GM12878 (cell line): ENCODE results near the gene MSI2. TPM values are rescaled to one million over a fixed set of nuclear protein-coding genes. Genes with fewer than 3 reads are reported as not detected.
A peak's percentile ranks its signal among the peaks of the same experiment; 100 is the strongest.

Experiments
- ATAC-seq: fragments of 200-7000 bp; cut with Tn5 transposase; 3 replicates; pipeline ENCODE4 v1.9.1; 2020; ENCODE audit warnings: mild to moderate bottlenecking, moderate library complexity
- BruUV-seq: library from RNA; stranded (reverse); fragments of 400-500 nt; replicated peaks from 2 replicates; lab custom pipeline; 2021; lab: Mats Ljungman, UMichigan
- CTCF ChIA-PET: fragments of 300-600 bp; sonication (Branson Sonifier 250); formaldehyde crosslinking; extraction: SDS; loops from one replicate; lab custom pipeline; 2021; ENCODE audit warnings: inconsistent platforms; lab: Yijun Ruan, JAX
- POLR2A ChIA-PET: fragments of 350-600 bp; formaldehyde crosslinking; extraction: SDS; loops from one replicate; lab custom pipeline; 2021; ENCODE audit warnings: inconsistent platforms; lab: Charles Lee
- RAD21 ChIA-PET: fragments of 300-600 bp; sonication (Branson Sonifier 250); formaldehyde crosslinking; loops from one replicate; lab custom pipeline; 2023; ENCODE audit warnings: antibody characterized with exemption; ENCODE audit not compliant: unreplicated experiment; lab: Charles Lee
- SMC1A ChIA-PET: fragments of 300-600 bp; sonication (Branson Sonifier 250); formaldehyde crosslinking; loops from one replicate; lab custom pipeline; 2023; ENCODE audit not compliant: unreplicated experiment, uncharacterized antibody; lab: Charles Lee
- DNase-seq: peaks from one replicate; pipeline ENCODE4 v3.0.0-alpha.2; 2011; ENCODE audit warnings: low read depth, low spot score
- FAIRE-seq: peaks from 3 replicates; lab custom pipeline; 2011; peaks lifted over from hg19 to GRCh38; lab: Jason Lieb, UNC
- H2AFZ ChIP-seq: 2 replicates; pipeline ENCODE4 v1.6.0; 2011; ENCODE audit warnings: low read depth, low read length, control low read depth; ENCODE audit not compliant: control insufficient read depth
- H3K27ac ChIP-seq: 2 replicates; pipeline ENCODE4 v1.5.1; 2011; ENCODE audit warnings: control low read depth; ENCODE audit not compliant: control insufficient read depth, insufficient read depth
- H3K27me3 ChIP-seq, 2 experiments: replicated peaks in 1 of 2; 2 replicates each; pipeline versions ENCODE4 v1.6.0 to v1.6.1; 2011; ENCODE audit warnings: low read length in 1 of 2; ENCODE audit not compliant: control insufficient read depth in 2 of 2, insufficient read depth in 2 of 2
- H3K36me3 ChIP-seq, 2 experiments: 2 replicates each; pipeline ENCODE4 v1.5.1; 2011; ENCODE audit warnings: low read length in 1 of 2; ENCODE audit not compliant: control insufficient read depth in 2 of 2, insufficient read depth in 2 of 2
- H3K4me1 ChIP-seq: 2 replicates; pipeline ENCODE4 v1.6.1; 2011; ENCODE audit warnings: mild to moderate bottlenecking, low read length, moderate library complexity, mixed read lengths; ENCODE audit not compliant: control insufficient read depth, insufficient read depth
- H3K4me2 ChIP-seq: 2 replicates; pipeline ENCODE4 v1.6.0; 2011; ENCODE audit warnings: control low read depth; ENCODE audit not compliant: control insufficient read depth, insufficient read depth
- H3K4me3 ChIP-seq: fragments of 200-600 bp; sonication (generic); 2 replicates; pipeline ENCODE4 v1.5.1; 2016
- H3K79me2 ChIP-seq: 2 replicates; pipeline ENCODE4 v1.6.0; 2011; ENCODE audit warnings: low read length; ENCODE audit not compliant: control insufficient read depth, insufficient read depth
- H3K9ac ChIP-seq: 2 replicates; pipeline ENCODE4 v1.8.0; 2011; ENCODE audit warnings: low read length, control low read depth, mixed read lengths; ENCODE audit not compliant: control insufficient read depth, insufficient read depth
- H3K9me3 ChIP-seq: replicated peaks from 3 replicates; pipeline ENCODE4 v1.5.1; 2011; ENCODE audit warnings: mild to moderate bottlenecking, low read length; ENCODE audit not compliant: control insufficient read depth, insufficient read depth
- H4K20me1 ChIP-seq: 2 replicates; pipeline ENCODE4 v1.6.0; 2011; ENCODE audit not compliant: control insufficient read depth, insufficient read depth
- CHD4 ChIP-seq: fragments of 200-600 bp; sonication (generic); IDR thresholded peaks from 2 replicates; pipeline ENCODE4 v1.6.1; 2016; ENCODE audit warnings: mild to moderate bottlenecking
- DPF2 ChIP-seq: fragments of 450-650 bp; IDR thresholded peaks from 2 replicates; pipeline ENCODE4 v1.6.1; 2017; ENCODE audit warnings: mild to moderate bottlenecking
- HDGF ChIP-seq: fragments of 450-650 bp; IDR thresholded peaks from 2 replicates; pipeline ENCODE4 v1.6.1; 2016; ENCODE audit warnings: antibody characterized with exemption
- HSF1 ChIP-seq: fragments of 150-350 bp; IDR thresholded peaks from 2 replicates; pipeline ENCODE4 v1.6.1; 2014; ENCODE audit warnings: mild to moderate bottlenecking, low read depth, low read length
- KLF5 ChIP-seq: fragments of 450-650 bp; IDR thresholded peaks from 2 replicates; pipeline ENCODE4 v1.6.1; 2014; ENCODE audit warnings: mild to moderate bottlenecking; ENCODE audit not compliant: partially characterized antibody
- LARP7 ChIP-seq: fragments of 450-650 bp; IDR thresholded peaks from 2 replicates; pipeline ENCODE4 v1.6.1; 2017; ENCODE audit warnings: mild to moderate bottlenecking
- PKNOX1 ChIP-seq: fragments of 450-650 bp; IDR thresholded peaks from 2 replicates; pipeline ENCODE4 v1.6.1; 2016; ENCODE audit warnings: mild to moderate bottlenecking
- POU2F2 ChIP-seq: IDR thresholded peaks from 3 replicates; pipeline ENCODE4 v1.6.1; 2011; ENCODE audit warnings: low read depth, mild to moderate bottlenecking, low read length, borderline replicate concordance
- SMAD5 ChIP-seq: IDR thresholded peaks from 2 replicates; pipeline ENCODE4 v1.6.1; 2016; ENCODE audit warnings: antibody characterized with exemption, low read depth
- YY1 ChIP-seq: IDR thresholded peaks from 2 replicates; pipeline ENCODE4 v1.6.1; 2011; ENCODE audit warnings: low read depth, mild to moderate bottlenecking, low read length
- ZBTB40 ChIP-seq: fragments of 450-650 bp; IDR thresholded peaks from 2 replicates; pipeline ENCODE4 v1.6.1; 2016; ENCODE audit warnings: mild to moderate bottlenecking, moderate library complexity, borderline replicate concordance
- WGBS: methylation state at CpG from one replicate; pipeline ENCODE4 v1.1.6; 2016; ENCODE audit warnings: low lambda C conversion rate; ENCODE audit not compliant: insufficient replicate concordance, insufficient coverage; ENCODE audit errors: missing lambda C conversion rate; 5-methylcytosine and 5-hydroxymethylcytosine counted together
- in situ Hi-C: fragments of 300-500 bp; cut with MboI; formaldehyde crosslinking; loops from 9 replicates; pipeline ENCODE4 v1.14.3; 2018; ENCODE audit warnings: mixed read lengths
- intact Hi-C: fragments of 100-400 bp; cut with micrococcal nuclease; formaldehyde crosslinking; loops from one replicate; pipeline ENCODE4 v1.14.2; 2022; ENCODE audit not compliant: unreplicated experiment
- polyA plus RNA-seq, 11 experiments: library from polyadenylated mRNA; depleted of rRNA in 4 of 11; unstranded in 6 of 11; stranded (reverse) in 5 of 11; fragments of >200 nt; fragmentation: Nextera tagmentation in 4 of 11; fragmentation: Illumina TruSeq in 1 of 11; extraction: Ambion mirVana in 4 of 11; extraction: Trizol in 1 of 11; gene quantifications; 1 replicate in 1 of 11; 2 replicates in 10 of 11; pipeline versions ENCODE4 v1.2.1 to v1.2.3, GENCODE V29; 2011 to 2016; ENCODE audit warnings: inconsistent platforms in 2 of 11, missing spikeins in 2 of 11, low read depth in 1 of 11
- total RNA-seq, 4 experiments: library from RNA; depleted of rRNA in 3 of 4; stranded (reverse); fragments of >200 nt in 3 of 4; fragmentation: Illumina TruSeq in 1 of 4; extraction: Trizol in 1 of 4; gene quantifications; 2 replicates each; pipeline versions ENCODE4 v1.2.1 to v1.2.3, GENCODE V29; 2013 to 2021

The MSI2 gene
- total and polyA plus RNA-seq, 10 of the 15 experiments (the other 5 are each of a cell fraction or from before 2014, with no cell fraction given): 6.1 to 76.1 (median 42.0) TPM

- H3K4me1 ChIP-seq: peaks cover 17% of the 10 kb centered on the region
- ATAC-seq: no peak
- H3K27ac ChIP-seq: 0 out of 2 replicates have a peak overlapping the region, but pooled peaks have one; percentile 13
- ChIA-PET RAD21 (no interaction called here), SMC1A (no interaction called here), CTCF (interaction anchor here (1.2 kb wide), 1 partner anchor 12 kb away, joined by 3 read pairs; no protein-coding TSS in a partner anchor)
- H3K4me3 ChIP-seq: no peak overlapping the region
- no peak overlapping the region for H3K4me2 ChIP-seq
- BruUV-seq: no TSS peak
- in situ Hi-C loops: no loop called here
- no peaks in the 10 kb centered on the region for H3K9me3 ChIP-seq
- no peaks in the 10 kb centered on the region for H3K27me3 ChIP-seq
- H4K20me1 ChIP-seq: no peaks in the 10 kb centered on the region
- no peak for DNase-seq
- no peak for FAIRE-seq
- H3K79me2 ChIP-seq: peaks cover 12% of the 10 kb centered on the region
- no peak overlapping the region for H2AFZ ChIP-seq
- over 99% methylated on average over 6 of the region's 6 CpGs for WGBS
- no peak overlapping the region for H3K9ac ChIP-seq
- no peak for TF ChIP-seq LARP7
- peak; percentile 56 for TF ChIP-seq PKNOX1
- no peak for TF ChIP-seq DPF2
- TF ChIP-seq, all 136 proteins: peak for 1
- POLR2A ChIA-PET: interaction anchor here (1.4 kb wide), 1 partner anchor 20 kb away, joined by 3 read pairs; no protein-coding TSS in a partner anchor
- intact Hi-C loops: no loop called here
- H3K36me3 ChIP-seq: peaks cover 0 to 3% of the 10 kb centered on the region in 2 experiments; a peak in 3 of 4 replicates
Observed at GRCh38 chr17:57493625-57494024, 237.3 kb downstream of the MSI2 start.

- Histone ChIP-seq H3K9me3 (no peaks in the 10 kb centered on the region), H3K36me3 (peaks cover 0 to 3% of the 10 kb centered on the region in 2 experiments; a peak in 2 of 4 replicates), H3K79me2 (peaks cover 10% of the 10 kb centered on the region), H3K27ac (no peak overlapping the region), H3K4me1 (peaks cover 17% of the 10 kb centered on the region), H3K27me3 (no peaks in the 10 kb centered on the region), H3K4me3 (no peak overlapping the region), H3K9ac (no peak overlapping the region), H3K4me2 (no peak overlapping the region), H2AFZ (no peak overlapping the region), H4K20me1 (no peaks in the 10 kb centered on the region)
- FAIRE-seq (no peak), ATAC-seq (no peak), DNase-seq (no peak)
- no TSS peak for BruUV-seq
- SMC1A ChIA-PET: no interaction called here
- in situ Hi-C loops: no loop called here
- intact Hi-C loops: no loop called here
- CTCF ChIA-PET: no interaction called here
- TF ChIP-seq HSF1: no peak
- TF ChIP-seq YY1: no peak
- TF ChIP-seq KLF5: no peak
- TF ChIP-seq POU2F2: no peak
- TF ChIP-seq ZBTB40: no peak
- no peak for TF ChIP-seq SMAD5
- TF ChIP-seq CHD4: no peak
- no peak for TF ChIP-seq HDGF
- WGBS: 80% methylated on average over 5 of the region's 5 CpGs
- RAD21 ChIA-PET: no interaction called here
- POLR2A ChIA-PET: interaction anchor here (0.6 to 1.4 kb wide), 2 partner anchors 19 to 160 kb away, joined by 3 to 5 read pairs; no protein-coding TSS in a partner anchor
Observed at GRCh38 chr17:57494443-57494842, 238.1 kb downstream of the MSI2 start.
